Jurkat, Clone E6-1 (cell line): Measurements from ENCODE around the gene CXCR6.

ENCODE experiments used
- DNase-seq: peaks from one replicate; pipeline ENCODE4 v3.0.0-alpha.2; 2011; ENCODE audit warnings: low read depth, low spot score
- H3K4me3 ChIP-seq: 2 replicates; pipeline ENCODE4 v1.5.1; 2011; ENCODE audit warnings: mild to moderate bottlenecking, low read length, control low read depth, moderate library complexity

Gene CXCR6

DNA sequence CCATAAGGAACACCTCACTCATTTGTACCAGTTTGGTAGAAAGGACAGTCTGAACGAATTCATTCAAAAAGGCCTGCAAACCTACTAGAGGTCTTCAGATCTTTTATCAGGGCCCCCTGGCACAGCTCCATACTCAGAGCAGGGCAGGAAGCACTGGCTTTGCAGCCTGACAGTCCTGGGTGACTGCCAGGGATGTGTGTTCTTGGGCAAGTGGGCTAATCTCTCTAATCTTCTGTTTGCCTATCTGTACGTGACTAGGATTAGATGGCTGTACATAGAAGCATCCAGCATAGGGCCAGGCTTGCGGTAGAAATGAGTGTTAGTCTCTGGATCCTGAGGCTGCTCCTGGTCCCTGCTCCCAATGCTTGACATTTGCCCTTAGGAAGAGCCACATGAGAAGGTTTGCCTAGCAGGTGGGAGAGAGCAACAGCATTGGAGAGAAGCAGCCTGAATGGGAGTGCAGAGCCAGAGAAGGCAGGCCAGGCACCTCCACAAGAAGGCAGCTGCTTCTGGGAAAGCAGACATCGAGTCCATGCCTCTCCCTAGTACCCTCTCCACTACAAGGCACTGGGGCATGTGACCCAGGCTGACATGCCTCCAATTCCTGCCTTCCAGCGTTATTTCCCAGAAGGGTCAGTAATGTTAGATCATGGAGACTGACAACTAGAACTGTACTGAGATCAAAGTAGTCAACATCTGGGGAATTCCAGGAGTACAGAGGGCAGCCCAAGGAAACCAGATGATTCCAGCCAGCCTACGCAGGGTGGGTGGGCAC lies 1.0 kb upstream of the CXCR6 start:
- DNase-seq = no peak
- no peak overlapping the region for H3K4me3 ChIP-seq

DNA sequence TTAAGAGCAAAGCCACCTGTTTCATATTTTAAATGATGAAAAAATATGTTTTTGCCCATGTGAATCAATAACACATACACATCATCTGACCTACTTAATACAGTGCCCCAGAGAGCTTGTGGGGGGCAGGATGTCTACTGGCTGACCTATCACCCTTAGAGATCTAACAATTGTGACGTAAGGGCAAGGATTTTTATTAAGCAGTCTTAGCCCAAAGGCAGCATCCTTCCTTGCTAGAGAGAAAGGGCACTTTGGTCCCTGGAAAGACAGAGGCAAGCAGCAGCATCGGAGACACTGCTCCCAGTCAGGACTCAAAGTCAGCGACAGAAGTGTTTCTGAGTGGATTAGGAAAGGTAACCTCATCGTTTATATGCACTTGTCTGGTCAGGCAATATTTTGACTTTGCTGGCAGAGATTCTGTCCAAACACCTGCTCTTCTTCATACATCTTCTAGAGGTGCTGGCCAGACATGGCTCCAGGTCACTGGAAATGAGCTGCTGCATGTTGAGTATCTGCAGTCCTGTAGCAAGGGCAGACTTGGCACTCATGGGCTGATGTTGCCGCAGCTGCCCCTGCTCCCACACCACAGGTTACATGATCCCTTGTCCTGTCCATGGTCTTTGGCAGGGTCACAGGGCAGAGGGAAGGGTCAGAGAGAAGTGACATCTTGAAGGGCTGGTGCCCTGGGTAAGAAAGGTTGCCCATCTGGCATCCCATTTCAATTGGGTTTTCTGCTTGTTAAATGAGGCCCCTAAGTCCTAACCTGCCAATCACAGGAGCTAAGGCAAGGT lies 1.8 kb downstream of the CXCR6 start:
- no peak for DNase-seq
- no peak overlapping the region for H3K4me3 ChIP-seq

DNA sequence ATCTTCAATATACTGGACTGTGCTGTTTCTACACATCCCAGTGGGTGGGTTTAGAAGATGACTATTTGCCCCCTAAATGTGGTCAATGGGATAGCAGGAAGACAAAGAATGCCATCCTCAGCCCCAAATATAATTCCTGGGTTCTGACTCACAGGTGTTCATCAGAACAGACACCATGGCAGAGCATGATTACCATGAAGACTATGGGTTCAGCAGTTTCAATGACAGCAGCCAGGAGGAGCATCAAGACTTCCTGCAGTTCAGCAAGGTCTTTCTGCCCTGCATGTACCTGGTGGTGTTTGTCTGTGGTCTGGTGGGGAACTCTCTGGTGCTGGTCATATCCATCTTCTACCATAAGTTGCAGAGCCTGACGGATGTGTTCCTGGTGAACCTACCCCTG lies 3.0 kb downstream of the CXCR6 start:
- peak; percentile 32 for DNase-seq

DNA sequence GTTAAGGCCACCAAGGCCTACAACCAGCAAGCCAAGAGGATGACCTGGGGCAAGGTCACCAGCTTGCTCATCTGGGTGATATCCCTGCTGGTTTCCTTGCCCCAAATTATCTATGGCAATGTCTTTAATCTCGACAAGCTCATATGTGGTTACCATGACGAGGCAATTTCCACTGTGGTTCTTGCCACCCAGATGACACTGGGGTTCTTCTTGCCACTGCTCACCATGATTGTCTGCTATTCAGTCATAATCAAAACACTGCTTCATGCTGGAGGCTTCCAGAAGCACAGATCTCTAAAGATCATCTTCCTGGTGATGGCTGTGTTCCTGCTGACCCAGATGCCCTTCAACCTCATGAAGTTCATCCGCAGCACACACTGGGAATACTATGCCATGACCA lies 3.6 kb downstream of the CXCR6 start:
- DNase-seq = no peak
- H3K4me3 ChIP-seq = no peak overlapping the region

More for the DNA sequence above, 3.0 kb downstream of the CXCR6 start:
- no peak overlapping the region for H3K4me3 ChIP-seq

DNA sequence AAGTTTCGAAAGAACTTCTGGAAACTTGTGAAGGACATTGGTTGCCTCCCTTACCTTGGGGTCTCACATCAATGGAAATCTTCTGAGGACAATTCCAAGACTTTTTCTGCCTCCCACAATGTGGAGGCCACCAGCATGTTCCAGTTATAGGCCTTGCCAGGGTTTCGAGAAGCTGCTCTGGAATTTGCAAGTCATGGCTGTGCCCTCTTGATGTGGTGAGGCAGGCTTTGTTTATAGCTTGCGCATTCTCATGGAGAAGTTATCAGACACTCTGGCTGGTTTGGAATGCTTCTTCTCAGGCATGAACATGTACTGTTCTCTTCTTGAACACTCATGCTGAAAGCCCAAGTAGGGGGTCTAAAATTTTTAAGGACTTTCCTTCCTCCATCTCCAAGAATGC lies 4.1 kb downstream of the CXCR6 start:
- H3K4me3 ChIP-seq = no peak overlapping the region
- no peak for DNase-seq

DNA sequence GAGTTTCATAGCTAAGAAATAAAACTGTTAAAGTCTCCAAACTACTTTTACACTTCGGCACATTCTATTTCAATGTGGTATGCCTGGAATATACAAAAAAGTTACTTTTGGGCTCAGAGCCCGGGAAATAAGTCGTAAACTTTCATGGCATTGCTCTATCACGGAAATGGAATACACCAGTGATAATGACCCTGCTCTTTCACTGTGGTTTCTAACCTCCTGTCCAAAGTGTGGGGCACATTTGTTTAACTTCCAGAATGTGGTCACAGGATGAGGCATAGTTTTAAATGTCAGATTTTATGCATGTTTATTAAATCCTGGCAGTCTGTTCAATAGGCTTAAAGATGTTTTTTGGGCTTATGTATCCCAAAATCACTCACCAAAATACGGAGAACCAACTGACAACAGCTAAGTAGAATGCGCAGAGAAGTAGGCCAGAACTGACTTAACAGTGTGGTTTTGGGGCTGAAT lies 5.1 kb downstream of the CXCR6 start:
- H3K4me3 ChIP-seq = no peak overlapping the region
- no peak for DNase-seq

DNA sequence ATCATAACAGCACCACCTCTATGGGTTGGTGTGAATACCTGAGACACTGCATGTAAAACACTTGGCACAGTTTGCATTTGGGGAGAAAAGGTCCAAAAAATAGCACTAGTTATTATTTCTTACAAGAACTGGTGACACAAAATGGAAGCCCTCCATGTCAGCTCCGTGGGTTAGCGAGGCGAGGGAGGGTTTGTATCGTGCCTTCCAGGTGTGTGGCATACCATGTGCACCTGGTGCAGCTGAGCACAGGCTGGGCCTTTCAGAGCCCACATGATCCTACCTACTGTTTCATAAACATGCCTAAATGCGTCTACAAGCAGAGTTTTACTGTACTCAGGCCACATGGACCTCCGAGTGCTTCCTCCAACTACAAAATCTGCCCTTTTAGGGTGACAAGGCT lies 5.6 kb downstream of the CXCR6 start:
- H3K4me3 ChIP-seq = no peak overlapping the region
- no peak for DNase-seq

DNA sequence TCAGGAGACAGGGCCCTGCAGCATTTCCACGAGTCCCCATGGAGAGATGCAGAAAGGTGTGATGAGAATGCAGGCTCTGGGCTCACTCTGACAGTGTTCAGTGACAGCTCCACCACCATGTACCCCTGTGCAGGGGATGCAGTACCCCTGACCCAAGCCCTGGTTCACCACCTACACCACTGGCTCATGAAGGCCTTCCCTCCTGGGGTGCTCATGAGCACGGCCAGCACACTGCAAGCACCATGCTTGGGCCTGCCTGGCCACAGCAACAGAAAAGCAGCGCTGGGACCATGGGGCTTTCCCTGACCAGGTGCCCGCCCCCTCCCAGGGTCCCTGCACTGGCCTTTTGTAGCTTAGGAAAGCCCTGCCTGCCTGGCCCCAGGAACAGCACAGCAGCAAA lies 6.2 kb downstream of the CXCR6 start:
- no peak for DNase-seq
- H3K4me3 ChIP-seq = no peak overlapping the region

DNA sequence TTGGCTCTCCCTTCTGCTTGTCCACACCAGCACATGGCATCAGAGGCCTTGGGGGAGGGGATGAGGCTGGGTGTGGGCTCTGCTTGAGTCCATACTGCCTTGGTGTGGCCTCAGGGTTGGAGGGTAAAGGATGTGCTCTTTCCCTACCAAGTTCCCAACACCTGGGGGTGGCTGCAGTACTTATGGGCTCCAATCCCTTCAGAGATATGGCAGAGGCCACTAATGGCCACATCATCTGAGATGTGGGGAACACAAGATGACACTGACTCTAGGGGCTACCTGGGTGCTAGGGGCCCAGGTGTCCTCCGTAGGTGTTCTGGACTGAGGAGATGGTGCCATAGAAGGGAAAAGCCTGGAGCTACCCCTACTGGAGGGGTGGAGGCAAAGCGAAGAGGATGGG lies 6.9 kb downstream of the CXCR6 start:
- no peak overlapping the region for H3K4me3 ChIP-seq
- DNase-seq = no peak

DNA sequence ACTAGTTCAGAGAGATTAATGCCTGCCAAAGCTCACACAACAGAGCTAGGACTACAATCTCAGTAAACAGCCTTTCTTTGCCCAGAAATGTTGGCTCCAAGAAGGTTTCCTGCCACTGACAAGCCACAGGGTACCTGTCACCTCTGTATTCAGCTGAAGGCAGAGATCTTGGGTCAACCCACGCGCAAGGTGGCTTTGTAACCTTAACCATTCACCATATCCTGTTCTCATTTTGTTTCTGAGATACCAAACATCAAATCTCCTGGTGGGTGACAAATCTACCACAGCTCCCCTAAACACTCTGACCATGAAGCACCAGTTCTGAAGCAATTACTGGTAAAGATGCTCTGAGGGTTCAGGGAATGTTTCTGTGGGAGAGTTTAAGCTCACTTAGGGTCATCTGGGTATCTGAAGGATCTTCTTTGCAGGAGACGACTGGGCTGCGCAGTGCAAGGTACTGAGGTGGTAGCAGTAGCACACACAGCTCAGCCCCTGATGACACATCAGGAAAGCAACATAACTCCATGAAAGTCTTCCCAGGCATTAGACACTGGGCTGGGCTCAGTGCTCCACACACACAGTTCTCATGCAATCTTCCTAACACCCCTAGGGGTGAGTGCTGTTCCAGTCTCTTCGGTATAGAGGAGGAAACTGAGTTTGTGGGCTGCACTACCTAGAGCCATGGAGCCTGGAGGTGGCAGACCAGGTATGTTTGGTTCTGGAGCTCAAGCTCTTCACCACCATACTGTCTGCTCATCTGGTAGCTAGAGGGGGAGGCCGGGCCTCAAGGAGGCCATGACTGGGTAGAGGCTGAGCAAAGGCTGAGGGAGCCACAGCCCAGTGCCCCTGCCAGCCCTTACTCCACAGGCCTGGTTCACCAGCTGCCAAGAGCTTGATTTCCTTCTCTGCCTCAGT lies 7.7 kb downstream of the CXCR6 start:
- peak; percentile 66 for DNase-seq
- no peak overlapping the region for H3K4me3 ChIP-seq

DNA sequence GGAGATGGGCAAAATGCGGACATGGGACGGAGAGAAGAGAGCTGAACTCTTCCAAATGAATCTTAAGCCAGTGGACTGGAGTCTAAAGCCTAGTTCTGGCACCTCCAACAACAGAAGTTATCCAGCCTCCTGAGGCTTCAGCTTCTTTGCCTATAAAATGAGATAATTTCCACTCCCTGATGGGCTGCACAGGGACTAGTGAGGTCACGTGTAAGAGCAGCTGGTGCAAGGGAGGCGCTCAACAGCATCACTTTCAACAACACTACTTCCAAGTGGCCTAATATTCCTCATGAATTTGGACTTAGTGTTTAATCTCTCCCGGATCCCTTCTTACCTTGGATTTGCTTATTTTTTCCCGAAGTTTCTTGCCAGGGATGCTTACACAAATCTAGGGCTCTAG lies 8.7 kb downstream of the CXCR6 start:
- no peak for DNase-seq
- no peak overlapping the region for H3K4me3 ChIP-seq

DNA sequence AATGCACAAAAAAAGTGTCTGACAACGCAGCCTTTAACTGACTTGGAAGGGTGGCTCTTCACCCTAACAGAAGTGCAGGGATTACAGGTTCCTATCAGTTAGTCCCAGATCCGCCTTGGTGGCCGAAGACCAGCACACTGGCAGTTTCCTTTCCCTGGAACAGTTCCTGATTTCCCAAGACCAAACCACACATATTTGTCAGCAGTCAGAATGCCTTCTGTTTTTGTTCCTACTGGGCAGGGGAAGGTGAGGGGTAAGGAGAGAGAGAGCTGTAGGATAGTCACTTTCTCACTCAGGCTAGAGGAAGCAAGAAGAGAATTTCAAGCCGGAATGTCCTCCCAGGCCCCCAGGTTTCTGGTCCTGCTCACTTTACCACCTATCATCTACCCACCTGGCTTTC lies 9.2 kb downstream of the CXCR6 start:
- H3K4me3 ChIP-seq = no peak overlapping the region
- no peak for DNase-seq

DNA sequence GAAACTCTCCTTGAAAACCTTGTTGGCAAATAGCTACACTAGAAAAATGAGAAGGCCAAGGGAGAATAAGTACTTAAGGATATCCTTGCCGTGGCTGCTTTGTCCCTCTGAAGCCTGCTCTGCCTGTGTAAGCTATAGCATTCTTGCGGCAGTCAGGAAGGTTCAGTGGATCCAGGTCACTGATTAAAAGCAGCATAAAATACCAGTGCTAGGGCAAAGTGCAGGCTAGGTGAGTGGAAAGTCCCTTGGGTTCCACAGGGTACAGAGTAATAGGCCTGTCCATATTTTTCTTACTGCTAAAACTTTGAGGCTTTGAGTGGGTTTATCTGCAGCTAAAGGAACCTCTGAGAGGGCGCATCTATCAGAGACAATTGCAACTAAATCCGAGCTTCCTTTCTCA lies 10.3 kb downstream of the CXCR6 start:
- no peak for DNase-seq

DNA sequence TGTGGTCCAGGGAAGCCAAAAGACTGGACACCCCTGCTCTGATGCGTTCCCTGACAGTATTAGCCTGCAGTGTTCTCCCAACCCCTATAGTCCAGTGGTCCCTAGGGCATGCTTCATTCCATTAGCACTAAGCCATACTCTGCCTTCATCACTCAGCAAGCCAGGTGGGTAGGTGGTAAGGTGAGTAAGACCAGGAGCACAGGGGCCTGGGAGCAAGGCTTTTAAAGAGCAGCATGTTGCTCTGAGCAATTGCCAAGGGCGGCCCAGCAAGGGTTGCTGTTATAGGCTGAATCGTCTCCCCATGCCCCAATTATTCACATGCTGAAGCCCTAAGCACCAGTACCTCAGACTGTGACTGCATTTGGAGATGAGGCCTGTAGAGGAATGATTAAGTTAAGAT lies 11.0 kb downstream of the CXCR6 start:
- no peak for DNase-seq
- no peak overlapping the region for H3K4me3 ChIP-seq

More for the DNA sequence above, 10.3 kb downstream of the CXCR6 start:
- no peak overlapping the region for H3K4me3 ChIP-seq

DNA sequence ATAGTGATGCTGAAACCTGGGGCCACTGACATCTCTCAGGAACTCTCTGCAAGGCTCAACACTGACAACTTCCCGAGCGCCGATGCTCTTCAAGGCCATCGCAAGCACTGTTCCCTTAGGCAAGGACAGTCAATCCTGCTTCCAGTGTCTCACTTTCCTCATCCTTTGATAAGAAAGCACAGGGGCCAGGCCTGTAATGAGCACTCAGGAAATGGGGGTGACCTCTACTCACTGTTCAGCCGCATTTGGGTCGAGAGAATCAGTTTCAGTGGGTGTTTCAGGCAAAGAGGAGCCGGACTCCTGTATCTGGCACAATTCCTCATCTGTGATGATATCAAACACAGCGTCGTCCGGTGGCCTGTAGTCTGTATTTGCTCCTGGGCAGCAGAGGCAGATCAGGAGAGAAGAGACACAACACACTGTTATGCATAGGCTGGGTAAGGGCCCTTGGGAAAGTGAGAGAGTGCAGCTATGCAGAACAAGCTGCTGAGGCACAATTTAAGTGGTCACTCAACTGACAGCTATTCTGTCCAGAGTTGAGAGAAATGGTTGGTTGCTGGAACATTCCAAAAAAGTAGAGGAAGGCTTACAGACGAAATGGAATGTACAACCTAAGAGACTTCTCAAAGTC lies 11.9 kb downstream of the CXCR6 start:
- no peak overlapping the region for H3K4me3 ChIP-seq
- no peak for DNase-seq

DNA sequence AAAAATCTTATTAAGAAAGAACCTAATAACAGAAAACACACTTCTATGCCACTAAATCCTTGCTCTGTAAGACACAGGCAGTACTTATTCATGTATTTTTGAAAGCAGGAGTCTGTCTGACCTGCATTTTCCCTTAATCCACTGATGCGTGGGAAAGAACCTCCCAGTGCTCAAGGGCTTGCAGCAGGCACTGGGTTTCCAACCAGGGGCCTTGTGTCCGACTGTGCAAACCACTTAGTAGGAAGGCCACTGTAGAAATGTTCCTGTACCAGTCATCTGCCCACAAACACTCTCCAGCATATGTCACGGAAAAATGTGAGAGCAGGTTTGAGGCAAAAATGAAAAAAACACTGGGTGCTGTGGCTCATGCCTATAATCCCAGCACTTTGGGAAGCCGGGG lies 12.4 kb downstream of the CXCR6 start:
- DNase-seq = no peak
- H3K4me3 ChIP-seq = no peak overlapping the region

DNA sequence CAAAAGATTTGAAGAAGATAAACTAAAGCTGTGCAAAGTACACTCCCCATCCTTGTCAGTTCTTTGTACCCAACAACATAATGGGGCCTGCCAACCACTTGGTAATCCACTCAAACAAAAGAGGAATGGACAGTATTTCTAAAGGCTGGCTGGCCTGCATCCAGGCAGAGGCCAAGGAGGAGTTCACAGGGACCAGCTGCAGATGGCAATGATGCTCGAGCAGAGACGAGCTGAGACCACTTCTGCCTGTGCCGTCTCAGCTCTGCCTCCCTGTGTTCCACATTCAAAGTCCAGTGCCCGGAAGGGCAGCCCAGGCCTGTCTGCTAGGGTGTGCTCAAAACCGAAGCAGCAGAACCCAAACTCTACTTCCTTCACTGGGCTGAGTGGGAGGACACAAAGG lies 14.3 kb downstream of the CXCR6 start:
- DNase-seq = no peak
- no peak overlapping the region for H3K4me3 ChIP-seq

DNA sequence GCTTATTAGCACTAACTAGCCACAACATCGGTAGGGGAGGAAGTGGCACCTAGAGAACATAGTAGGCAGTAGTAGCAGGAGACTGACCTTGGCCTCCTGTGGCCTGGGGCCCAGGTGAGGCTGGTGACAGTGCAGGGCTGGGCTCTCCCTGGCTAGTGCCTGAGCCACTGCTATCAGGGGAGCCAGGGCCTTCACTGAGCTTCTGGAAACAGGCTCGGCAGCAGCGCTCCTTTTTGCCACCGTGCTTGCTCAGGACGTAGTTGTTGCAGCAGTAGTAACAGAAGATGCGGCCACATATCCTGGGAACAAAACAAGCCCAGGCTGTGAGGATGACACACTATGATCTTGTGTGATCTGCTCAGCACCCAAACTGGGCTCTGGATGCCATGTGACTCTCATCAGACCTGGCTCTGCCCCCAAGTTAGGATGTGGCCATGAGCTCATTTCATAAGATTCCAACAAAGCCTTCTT lies 15.1 kb downstream of the CXCR6 start:
- DNase-seq = no peak
- H3K4me3 ChIP-seq = no peak overlapping the region

DNA sequence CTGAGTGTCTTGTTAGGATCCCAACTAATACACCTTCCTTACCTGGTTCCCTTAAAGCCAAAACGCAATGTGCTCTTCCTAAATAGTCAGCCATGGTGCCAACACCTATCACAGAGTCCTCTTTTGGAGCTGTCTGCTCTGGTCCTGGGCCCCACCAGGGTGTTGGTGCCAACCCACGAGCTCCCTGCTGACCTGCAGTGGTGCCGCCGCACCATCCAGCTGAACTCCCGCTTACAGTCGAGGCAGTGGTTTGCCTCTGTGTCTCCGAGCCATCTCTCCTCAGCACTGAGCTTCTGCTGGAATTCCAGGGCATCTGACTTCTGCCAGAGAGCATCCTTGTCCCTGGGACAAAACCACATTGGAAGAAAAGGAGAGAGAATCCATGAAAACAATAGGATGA lies 15.9 kb downstream of the CXCR6 start:
- no peak for DNase-seq
- no peak overlapping the region for H3K4me3 ChIP-seq
